Measurements from ENCODE around the gene TMEM18.

TMEM18 gene

DNA sequence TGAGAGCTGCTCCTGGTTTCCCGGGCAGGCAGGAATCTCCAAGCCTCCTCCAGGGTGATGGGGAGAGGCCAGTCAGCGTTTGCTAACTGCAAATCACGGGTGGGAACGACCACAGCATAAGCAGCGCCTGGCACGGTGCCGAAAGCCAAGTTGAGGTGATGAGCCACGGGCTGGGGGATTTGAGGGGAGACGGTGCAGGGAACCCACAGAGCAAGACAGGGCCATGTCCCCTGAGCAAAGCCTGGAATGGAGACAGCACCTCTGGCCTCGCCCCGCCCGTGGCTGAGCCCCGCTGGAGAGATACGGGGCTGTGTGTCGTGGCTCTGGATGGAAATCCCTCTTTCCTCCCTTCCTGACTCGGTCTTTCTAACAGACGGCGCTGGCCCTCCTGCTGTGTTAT lies 31.5 kb upstream of the TMEM18 start:
- no peak for TF ChIP-seq FOXM1 (IDR thresholded peaks at IDR 0.05; ENCODE audit: borderline replicate concordance, low read depth)
- TF ChIP-seq TAF1 (IDR thresholded peaks at IDR 0.05; ENCODE audit: low read depth): no peak
- TF ChIP-seq, protein P1, sequence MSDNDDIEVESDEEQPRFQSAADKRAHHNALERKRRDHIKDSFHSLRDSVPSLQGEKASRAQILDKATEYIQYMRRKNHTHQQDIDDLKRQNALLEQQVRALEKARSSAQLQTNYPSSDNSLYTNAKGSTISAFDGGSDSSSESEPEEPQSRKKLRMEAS (IDR thresholded peaks at IDR 0.05): no peak
- no peak for TF ChIP-seq YY1 (IDR thresholded peaks at IDR 0.05; ENCODE audit: low read depth)
- TF ChIP-seq EP300 (IDR thresholded peaks at IDR 0.05; ENCODE audit: borderline replicate concordance): no peak
- TF ChIP-seq CREB1 (IDR thresholded peaks at IDR 0.05; ENCODE audit: low read depth): no peak
- no peak for TF ChIP-seq TEAD4 (IDR thresholded peaks at IDR 0.05)
- no peak for TF ChIP-seq EGR1 (IDR thresholded peaks at IDR 0.05)
- no peak for TF ChIP-seq ZBTB7A (IDR thresholded peaks at IDR 0.05; ENCODE audit: low read depth)
- TF ChIP-seq CEBPB (IDR thresholded peaks at IDR 0.05): no peak
- TF ChIP-seq, protein P2, sequence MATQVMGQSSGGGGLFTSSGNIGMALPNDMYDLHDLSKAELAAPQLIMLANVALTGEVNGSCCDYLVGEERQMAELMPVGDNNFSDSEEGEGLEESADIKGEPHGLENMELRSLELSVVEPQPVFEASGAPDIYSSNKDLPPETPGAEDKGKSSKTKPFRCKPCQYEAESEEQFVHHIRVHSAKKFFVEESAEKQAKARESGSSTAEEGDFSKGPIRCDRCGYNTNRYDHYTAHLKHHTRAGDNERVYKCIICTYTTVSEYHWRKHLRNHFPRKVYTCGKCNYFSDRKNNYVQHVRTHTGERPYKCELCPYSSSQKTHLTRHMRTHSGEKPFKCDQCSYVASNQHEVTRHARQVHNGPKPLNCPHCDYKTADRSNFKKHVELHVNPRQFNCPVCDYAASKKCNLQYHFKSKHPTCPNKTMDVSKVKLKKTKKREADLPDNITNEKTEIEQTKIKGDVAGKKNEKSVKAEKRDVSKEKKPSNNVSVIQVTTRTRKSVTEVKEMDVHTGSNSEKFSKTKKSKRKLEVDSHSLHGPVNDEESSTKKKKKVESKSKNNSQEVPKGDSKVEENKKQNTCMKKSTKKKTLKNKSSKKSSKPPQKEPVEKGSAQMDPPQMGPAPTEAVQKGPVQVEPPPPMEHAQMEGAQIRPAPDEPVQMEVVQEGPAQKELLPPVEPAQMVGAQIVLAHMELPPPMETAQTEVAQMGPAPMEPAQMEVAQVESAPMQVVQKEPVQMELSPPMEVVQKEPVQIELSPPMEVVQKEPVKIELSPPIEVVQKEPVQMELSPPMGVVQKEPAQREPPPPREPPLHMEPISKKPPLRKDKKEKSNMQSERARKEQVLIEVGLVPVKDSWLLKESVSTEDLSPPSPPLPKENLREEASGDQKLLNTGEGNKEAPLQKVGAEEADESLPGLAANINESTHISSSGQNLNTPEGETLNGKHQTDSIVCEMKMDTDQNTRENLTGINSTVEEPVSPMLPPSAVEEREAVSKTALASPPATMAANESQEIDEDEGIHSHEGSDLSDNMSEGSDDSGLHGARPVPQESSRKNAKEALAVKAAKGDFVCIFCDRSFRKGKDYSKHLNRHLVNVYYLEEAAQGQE (IDR thresholded peaks at IDR 0.05; ENCODE audit: low read depth): no peak
- no peak for TF ChIP-seq TCF12 (IDR thresholded peaks at IDR 0.05; ENCODE audit: low read depth)
- TF ChIP-seq, protein P3, sequence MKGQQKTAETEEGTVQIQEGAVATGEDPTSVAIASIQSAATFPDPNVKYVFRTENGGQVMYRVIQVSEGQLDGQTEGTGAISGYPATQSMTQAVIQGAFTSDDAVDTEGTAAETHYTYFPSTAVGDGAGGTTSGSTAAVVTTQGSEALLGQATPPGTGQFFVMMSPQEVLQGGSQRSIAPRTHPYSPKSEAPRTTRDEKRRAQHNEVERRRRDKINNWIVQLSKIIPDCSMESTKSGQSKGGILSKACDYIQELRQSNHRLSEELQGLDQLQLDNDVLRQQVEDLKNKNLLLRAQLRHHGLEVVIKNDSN (IDR thresholded peaks at IDR 0.05): no peak
- no peak for TF ChIP-seq RAD21 (IDR thresholded peaks at IDR 0.05; ENCODE audit: low read depth)
- no peak for TF ChIP-seq NFIC (IDR thresholded peaks at IDR 0.05)

DNA sequence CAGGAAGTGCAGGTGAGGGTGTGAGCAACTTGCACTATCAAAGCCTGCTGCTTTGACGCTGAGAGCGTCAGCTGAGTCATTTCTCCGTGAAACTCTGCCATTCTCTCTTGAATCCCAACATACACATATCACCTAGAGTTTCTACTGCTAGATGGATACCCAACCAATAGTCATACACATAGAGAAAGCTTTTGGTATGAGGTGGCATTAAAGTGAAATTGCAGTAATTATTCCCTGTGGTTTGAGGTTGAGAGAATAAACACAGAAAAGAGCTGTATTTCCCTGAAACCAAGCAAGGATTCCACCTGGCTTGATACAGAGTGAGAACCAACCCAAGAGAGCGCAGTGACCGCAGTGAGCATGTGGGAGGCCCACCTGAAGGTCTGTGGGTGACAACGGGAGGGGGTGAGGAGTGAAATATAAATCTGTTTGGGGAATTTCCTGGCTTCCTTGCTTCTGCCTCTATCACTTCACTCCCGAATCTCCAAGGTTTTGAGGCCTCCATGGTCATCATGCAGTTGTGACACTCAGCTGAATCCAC lies 28.8 kb upstream of the TMEM18 start:
- TF ChIP-seq, protein P1 (IDR thresholded peaks at IDR 0.05): no peak
- TF ChIP-seq TCF12 (IDR thresholded peaks at IDR 0.05; ENCODE audit: low read depth) (no peak), EGR1 (IDR thresholded peaks at IDR 0.05) (no peak), EP300 (IDR thresholded peaks at IDR 0.05; ENCODE audit: borderline replicate concordance) (no peak), NFIC (IDR thresholded peaks at IDR 0.05) (no peak), CEBPB (IDR thresholded peaks at IDR 0.05) (no peak), CREB1 (IDR thresholded peaks at IDR 0.05; ENCODE audit: low read depth) (no peak), YY1 (IDR thresholded peaks at IDR 0.05; ENCODE audit: low read depth) (no peak), TAF1 (IDR thresholded peaks at IDR 0.05; ENCODE audit: low read depth) (no peak), ZBTB7A (IDR thresholded peaks at IDR 0.05; ENCODE audit: low read depth) (no peak), FOXM1 (IDR thresholded peaks at IDR 0.05; ENCODE audit: borderline replicate concordance, low read depth) (no peak), RAD21 (IDR thresholded peaks at IDR 0.05; ENCODE audit: low read depth) (no peak), TEAD4 (IDR thresholded peaks at IDR 0.05) (no peak)
- TF ChIP-seq, protein P3 (IDR thresholded peaks at IDR 0.05): no peak
- TF ChIP-seq, protein P2 (IDR thresholded peaks at IDR 0.05; ENCODE audit: low read depth): no peak

DNA sequence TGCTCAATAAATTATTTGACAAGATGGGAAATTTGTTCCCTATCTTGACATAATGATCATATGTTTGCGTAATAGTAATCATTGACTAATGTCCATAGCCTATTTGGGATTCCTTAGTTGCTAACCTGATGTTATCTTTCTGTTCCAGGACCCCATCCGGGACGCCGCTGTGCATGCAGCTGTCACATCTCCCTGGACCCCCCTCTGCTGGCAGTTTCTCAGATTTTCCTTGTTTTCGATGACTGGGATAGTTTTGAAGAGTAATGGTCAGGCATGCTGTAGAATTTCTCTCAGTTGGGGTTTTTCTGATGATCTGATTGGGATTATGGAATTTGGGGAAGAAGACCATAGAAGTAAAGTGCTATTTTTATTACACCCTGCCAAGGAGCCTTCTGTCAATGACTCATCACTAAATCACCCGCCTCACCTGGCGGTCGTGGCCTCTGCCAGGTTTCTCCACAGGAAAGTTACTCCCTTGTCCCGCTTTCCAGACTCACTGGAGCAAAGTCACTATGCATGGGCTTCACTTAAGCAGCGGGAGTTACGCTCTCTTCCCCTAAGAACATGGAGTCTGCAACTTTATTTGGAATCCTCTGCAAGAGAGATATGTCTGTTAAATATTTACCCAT lies 19.9 kb upstream of the TMEM18 start:
- no peak for TF ChIP-seq RAD21 (IDR thresholded peaks at IDR 0.05; ENCODE audit: low read depth)
- TF ChIP-seq, protein P1 (IDR thresholded peaks at IDR 0.05): no peak
- TF ChIP-seq EP300 (IDR thresholded peaks at IDR 0.05; ENCODE audit: borderline replicate concordance): no peak
- TF ChIP-seq TCF12 (IDR thresholded peaks at IDR 0.05; ENCODE audit: low read depth): no peak
- no peak for TF ChIP-seq TEAD4 (IDR thresholded peaks at IDR 0.05)
- TF ChIP-seq YY1 (IDR thresholded peaks at IDR 0.05; ENCODE audit: low read depth): no peak
- no peak for TF ChIP-seq ZBTB7A (IDR thresholded peaks at IDR 0.05; ENCODE audit: low read depth)

DNA sequence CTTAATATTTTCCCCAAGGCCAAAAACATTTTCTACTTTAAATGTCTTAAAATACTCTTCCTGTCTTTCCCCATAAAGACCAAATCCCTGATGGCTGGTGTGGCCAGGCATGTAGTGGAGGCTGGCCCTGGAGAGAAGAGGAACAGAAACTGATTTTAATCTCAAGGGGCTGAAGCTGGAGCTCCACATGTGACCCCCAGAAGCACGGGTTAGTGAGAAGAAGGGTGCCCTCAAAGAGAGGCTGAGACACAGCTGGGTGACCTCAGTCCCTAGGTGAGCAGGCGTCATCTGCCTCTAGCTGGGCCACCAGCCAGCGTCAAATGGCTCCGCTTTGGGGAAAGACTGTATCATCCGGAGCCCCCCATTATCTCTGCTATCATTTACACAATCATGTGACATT lies 19.3 kb upstream of the TMEM18 start:
- TF ChIP-seq NFIC (IDR thresholded peaks at IDR 0.05): no peak
- TF ChIP-seq EGR1 (IDR thresholded peaks at IDR 0.05): no peak

DNA sequence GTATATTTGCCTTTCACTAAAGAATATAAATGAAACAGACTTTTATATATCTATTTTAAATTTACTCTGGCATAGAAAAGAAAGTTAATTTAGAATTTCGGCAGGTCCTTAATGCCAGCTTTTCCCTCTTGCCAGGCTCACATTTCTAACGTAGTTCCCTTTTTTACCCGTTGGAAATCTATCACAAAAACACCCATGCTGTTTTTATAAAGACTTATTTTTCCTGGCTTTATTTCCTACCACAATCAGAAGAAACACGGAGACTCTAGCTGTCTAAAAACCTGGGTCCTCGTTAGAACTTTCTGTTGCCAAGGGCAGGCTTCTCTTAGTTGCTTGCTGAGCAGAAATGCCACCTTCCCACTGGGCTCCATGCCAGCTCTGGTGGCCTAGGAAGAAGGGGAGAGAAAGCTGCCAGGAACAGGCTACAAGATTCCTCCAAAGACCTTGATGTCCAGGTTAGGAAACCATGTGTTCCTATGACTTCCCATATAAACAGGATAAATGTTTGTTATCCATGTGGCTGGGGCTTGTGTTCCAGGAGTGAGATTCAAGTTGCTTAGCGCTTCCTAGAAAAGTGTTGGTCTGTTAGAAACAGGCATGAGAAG lies 17.8 kb upstream of the TMEM18 start:
- TF ChIP-seq TEAD4 (IDR thresholded peaks at IDR 0.05): no peak
- TF ChIP-seq CEBPB (IDR thresholded peaks at IDR 0.05): no peak
- TF ChIP-seq NFIC (IDR thresholded peaks at IDR 0.05): no peak
- no peak for TF ChIP-seq EGR1 (IDR thresholded peaks at IDR 0.05)
- no peak for TF ChIP-seq CREB1 (IDR thresholded peaks at IDR 0.05; ENCODE audit: low read depth)
- no peak for TF ChIP-seq FOXM1 (IDR thresholded peaks at IDR 0.05; ENCODE audit: borderline replicate concordance, low read depth)
- TF ChIP-seq, protein P1 (IDR thresholded peaks at IDR 0.05): no peak
- TF ChIP-seq EP300 (IDR thresholded peaks at IDR 0.05; ENCODE audit: borderline replicate concordance): no peak
- no peak for TF ChIP-seq TAF1 (IDR thresholded peaks at IDR 0.05; ENCODE audit: low read depth)
- TF ChIP-seq, protein P3 (IDR thresholded peaks at IDR 0.05): no peak
- no peak for TF ChIP-seq ZBTB7A (IDR thresholded peaks at IDR 0.05; ENCODE audit: low read depth)
- TF ChIP-seq TCF12 (IDR thresholded peaks at IDR 0.05; ENCODE audit: low read depth): no peak
- no peak for TF ChIP-seq YY1 (IDR thresholded peaks at IDR 0.05; ENCODE audit: low read depth)
- TF ChIP-seq, protein P2 (IDR thresholded peaks at IDR 0.05; ENCODE audit: low read depth): no peak
- TF ChIP-seq RAD21 (IDR thresholded peaks at IDR 0.05; ENCODE audit: low read depth): no peak

All from Ishikawa (cell line).